T-helper 9 cell (primary cell): ENCODE data around the gene METAP1.
"Not testable (repeated sequence)": the region's sequence is repeated elsewhere in the genome, so short reads cannot be mapped to it uniquely, and the experiment has no call there.

Experiments
- DNase-seq: peaks from one replicate; pipeline ENCODE4 v3.0.0-alpha.2; 2020
- total RNA-seq, 2 donors: gene quantifications; one replicate each; lab custom pipeline; 2026; lab: John Stamatoyannopoulos, UW

Gene METAP1
- 41.0 to 51.5 reads per million in 2 donors for total RNA-seq

DNA sequence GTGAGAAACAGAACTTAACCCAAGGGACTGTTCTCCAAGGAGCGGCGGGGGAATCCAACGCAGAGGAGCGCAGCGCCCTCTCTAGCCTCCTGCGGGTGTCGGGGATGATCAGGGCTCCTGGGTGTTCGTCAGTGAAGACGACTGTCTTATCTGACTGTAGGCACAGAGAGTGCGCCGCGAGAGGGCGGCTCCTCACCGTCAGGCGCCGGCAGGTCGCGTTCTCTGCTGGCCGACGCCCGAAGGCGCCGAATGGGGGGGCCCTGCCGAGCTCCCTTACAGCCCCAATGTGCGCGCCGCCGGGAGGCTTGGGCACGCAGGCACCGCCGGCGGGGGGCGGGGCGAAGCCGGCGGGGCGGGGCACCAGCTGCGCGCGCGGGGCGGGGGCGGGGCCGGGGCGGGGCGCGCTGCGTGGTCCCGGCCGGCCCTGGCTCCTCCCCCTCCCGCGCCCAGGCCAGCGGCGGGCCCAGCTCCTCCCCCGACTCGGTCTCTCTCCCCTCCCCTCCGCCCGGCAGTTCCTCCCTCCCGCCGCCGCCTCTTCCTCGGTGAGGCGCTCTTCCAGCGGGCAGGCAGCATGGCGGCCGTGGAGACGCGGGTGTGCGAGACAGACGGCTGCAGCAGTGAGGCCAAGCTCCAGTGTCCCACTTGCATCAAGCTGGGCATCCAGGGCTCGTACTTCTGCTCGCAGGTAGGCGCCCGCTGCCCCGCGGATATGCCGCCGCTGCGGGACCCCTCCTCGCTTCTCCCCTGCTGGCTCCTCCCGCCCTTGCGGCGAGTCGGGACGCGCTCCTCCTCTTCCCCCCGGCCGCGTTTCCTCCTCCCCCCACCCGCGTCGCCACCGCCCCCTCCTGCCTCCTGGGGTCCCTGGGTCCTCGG lies at the start of gene METAP1:
Gene METAP1, plus strand, starts transcription at position 539 of the 873 bp plus-strand sequence. Its CDS starts 33 bp downstream, at position 572.
- DNase-seq = peak; percentile 93

DNA sequence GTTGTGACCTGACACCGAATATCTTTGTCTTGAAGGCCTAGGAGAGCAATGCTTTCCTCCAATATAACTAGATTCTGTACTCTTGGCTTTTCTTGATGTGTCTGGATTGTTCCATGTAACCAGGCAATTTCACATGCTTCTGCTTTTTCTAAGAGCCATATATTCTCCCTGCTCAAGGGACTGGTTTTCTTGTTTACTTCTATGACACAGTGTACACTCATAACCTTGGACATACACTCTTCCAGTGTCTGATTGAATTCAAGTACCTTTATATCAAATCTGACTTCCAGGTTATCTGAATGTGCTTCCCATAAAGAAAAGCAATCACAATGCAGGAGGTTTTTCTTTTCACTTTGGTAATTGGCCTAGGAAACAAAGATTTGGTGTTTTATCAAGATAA lies 49.2 kb upstream of the METAP1 start:
- DNase-seq = no peak

DNA sequence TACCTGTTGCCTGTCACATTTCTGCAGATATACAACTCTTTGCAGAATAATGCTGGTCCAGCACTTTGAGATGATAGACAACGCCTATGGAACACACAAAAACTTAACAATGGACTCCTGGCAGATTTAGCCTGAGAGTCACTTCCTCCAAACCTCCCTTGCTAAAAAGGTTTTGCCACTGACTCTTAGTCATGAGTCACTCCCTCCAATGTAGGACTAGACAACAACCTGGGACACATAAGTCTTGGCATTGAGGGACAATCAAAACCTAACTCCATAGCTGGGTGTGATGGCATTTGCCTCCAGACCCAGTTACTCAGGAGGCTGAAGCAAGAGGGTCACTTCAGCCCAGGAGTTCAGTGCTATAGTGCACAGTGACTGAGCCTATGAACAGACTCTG lies 44.6 kb upstream of the METAP1 start:
- DNase-seq = no peak

DNA sequence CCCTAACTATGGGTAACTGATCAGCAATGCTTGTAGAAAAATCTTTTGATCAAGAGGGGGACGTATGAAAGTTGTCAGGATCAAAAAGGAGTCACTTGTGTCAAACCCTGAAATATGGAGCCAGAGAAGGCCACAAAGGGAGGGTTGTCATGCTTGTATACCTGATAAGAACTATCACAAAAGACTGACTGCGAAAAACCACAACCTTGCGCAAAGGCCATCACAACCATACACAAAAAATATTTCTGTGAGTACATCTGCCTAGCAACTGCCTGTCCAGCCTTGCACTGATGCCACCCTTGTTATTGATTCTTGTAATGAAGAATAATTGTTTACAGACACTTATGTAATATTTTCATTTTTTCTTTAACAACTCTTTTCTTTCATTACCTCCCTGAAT lies 43.8 kb upstream of the METAP1 start:
- no peak for DNase-seq

DNA sequence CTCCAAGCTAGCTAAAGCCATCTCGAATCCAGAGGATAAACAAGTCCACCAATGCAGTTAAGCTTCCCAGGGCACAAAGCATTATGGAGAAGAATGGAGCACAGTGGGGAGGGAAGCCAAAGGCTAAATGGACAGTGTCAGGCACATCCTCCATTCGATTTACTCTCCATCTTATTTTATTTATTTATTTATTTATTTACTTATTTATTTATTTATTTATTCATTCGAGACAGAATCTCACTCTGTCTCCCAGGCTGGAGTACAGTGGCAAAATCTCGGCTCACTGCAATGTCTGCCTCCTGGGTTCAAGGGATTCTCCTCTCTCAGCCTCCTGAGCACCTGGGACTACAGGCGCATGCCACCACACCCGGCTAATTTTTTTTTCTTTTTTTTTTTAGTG lies 40.3 kb upstream of the METAP1 start:
- DNase-seq = no peak

DNA sequence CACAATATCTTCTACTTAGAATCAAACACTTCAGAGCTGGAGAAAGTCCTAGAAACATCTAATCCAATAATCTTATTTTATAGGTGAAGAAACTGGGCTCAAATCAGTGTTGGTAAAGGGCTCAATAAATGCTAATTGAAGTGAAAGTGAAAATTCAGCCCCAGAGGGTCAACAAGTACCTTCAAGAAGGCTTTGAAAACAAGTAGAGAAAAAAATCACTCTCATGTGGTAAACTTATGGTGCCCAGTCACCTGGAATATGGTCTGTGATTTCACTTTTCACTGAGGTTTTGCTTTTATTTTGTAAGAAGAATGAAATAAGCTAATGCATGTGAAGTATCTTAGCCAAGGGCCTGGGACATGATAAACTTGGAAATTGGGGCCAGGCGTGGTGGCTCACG lies 37.5 kb upstream of the METAP1 start:
- DNase-seq = no peak

DNA sequence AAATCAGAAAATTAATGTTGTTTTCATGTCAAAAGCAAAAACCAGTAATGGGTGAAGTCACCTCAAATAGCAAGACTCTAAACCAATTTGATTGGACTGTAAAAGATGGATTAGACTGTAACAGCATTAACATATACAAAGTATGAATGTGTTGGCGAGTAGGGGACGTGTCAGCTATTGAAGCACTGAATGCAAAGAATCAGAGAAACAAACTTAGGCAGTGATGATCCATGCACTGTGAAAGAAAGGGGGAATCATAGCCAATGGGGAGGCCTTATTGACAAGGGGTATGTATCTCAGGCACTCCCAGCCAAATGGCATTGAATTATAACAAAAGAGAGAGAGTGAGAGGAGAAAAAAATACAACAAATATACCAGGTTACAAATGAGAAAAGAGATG lies 36.1 kb upstream of the METAP1 start:
- no peak for DNase-seq

DNA sequence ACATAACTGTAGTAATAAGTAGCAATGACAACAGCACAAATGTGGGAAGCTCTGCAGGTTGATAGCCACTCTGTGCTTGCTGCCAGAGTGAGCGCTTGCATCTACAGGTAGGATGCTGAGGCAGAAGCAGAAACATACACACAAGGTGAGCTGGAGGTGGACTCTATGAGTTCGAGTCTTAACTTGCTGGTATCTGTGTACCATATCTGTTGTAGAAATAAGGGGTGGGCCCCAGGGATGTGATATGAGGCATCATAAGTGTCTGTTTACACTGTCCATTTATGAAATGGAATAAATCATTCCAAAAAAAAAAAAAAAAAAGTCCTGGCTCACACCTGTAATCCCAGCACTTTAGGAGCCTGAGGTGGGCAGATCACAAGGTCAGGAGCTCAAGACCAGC lies 33.8 kb upstream of the METAP1 start:
- DNase-seq = no peak

DNA sequence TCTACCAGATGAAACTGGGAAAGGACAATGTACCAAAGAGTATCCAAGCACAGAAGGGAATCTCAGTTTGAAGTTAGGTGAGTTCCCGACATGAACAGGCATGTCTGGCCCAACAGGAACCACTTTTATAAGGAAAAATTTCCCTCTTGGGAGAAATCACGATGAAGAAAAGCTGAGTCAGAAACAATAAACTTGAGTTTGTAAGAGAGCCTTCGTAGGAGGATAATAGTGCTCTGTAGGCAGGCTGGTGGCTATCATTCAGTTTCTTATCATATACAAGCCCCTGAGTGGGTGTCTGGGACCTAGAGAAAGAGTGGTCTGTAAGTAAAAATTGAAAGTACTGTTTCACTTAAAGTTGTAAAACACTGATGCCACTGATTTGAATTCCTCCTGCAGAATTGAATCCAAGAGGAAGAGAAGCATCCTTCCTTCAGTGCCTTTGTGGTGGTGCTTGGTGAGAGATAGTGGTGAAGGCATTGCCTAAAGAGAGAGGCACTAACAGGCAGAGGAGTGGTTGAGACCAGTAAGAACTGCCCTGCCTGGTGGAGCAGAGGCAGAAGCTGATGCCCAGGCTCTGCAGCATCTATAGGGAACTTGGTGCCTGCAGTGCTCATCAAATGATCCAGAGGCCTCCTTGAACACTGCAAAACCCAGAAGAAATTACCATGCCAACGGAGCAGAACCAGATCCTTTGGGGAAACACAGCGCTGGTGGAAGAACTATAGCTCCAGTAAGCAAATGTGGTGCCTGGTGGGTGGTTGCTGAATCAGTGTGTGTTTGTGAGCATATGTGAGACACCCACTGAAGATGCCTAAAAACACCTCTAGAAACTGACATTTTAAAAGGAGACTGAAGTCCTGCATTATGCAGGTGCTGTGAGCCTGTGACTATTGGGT lies 31.7 kb upstream of the METAP1 start:
- no peak for DNase-seq

DNA sequence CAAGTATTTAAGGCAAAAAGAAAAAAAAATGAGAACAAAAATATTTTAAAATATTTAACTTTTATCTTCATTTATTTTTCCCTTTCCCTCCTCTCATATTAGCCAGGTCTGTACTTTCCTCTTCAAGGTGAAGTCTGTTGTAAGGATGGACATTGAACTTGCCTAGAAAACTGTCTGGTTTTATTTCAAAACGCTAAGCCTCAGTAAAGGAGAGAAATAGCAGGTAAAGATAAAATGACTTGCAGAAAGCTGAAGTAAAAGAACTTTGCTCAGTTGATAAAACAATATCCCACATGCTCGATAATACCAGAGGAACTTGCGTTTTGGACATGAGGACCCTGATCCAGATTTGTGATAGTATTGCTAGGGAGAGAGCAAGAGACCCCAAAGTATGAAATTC lies 28.6 kb upstream of the METAP1 start:
- no peak for DNase-seq

DNA sequence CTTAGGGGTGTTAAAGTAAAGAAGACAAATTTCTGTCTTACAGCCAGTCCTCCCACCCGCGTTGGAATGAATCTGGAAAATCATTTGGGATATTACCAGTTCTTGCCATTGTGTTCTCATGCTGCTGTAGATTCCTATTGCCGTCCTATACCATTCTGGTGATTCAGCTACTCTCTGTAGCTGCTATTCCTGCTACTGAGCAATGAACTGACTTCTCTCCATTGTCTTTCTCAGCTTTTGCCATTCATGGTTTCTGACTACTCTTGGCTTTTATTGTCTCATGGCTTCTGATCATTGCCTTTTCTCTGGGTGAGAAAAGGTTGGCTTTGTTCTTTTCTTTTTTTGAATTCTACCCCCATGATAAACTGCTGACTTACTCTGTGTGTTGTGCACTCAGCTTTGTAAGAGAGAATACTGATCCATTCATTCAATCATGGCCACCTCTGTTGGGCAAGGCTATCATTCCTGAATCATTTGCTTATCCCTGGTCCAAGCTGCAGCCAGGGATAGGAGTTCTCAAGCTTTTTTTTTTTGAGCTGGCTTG lies 27.7 kb upstream of the METAP1 start:
- DNase-seq = no peak

DNA sequence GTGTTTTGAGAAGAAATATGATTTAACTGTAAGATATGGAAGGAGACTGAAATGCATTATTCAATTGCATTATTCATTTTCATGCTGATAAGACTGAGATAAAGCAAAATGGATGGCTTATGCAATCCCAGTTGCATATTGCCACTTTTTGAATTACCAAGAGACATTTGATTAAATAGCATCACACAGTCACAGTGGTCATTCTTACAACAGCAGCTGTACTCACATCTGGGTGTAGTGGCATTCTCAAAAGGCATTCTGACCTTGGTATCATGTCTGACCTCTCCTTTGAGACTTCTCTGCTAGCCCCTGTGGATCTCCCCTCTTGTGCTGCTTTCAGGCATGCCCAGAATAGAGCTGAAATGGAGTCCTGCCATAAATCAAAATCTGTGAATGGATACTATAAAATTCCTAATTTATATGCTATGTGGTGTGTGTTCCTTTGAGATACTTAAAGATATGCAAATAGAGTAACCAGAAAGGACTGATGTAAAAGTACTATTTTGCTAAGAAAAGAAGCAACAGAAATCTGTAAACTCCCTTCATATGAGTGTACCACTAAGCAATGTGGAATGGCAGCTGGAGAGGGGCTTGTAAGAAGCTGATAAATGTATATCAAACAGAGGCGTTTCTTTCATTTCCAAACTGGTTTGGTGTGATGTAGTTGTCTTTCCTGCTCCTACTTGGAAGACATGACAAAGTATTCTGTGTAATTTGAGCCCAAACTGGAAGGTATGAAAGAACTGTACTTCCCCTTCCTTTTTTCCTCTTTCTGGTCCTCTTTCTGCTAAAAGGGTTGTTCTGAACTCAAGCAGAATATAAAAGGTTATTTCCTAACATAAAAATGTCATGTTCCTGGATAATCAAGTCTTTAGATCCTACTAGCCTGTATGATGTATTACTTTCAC lies 25.4 kb upstream of the METAP1 start:
- no peak for DNase-seq

DNA sequence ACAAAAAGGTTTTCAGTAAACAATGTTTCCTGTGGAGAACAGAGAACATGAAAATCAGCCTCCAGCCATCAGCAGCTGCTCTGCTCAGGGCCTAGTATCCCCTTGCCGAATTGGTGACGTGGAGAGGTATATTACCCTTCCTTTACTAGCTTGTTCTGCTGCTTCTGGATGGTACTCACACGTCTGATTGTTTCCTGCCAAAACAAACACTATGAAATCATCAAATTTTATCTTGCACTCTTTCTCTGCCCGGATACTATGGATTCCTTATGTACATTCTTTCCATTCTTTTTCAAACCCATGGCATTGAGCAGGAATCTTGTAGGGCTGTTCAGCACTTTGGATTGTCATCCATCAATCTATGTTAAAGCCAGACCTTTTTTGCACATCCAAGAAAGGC lies 18.8 kb upstream of the METAP1 start:
- DNase-seq = no peak

DNA sequence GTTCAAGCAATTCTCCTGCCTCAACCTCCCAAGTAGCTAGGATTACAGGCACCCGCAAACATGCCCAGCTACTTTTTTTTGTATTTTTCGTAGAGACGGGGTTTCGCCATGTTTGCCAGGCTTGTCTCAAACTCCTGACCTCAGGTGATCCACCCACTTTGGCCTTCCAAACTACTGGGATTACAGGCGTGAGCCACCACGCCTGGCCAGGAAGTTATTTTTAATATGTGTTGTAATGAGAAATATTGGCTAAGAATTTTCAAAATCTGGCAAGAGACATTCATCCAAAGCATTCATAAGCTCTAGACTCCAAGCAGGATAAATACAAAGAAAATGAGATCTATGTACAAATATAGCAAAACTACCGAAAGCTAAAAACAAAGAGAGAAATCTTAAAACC lies 18.0 kb upstream of the METAP1 start:
- no peak for DNase-seq

DNA sequence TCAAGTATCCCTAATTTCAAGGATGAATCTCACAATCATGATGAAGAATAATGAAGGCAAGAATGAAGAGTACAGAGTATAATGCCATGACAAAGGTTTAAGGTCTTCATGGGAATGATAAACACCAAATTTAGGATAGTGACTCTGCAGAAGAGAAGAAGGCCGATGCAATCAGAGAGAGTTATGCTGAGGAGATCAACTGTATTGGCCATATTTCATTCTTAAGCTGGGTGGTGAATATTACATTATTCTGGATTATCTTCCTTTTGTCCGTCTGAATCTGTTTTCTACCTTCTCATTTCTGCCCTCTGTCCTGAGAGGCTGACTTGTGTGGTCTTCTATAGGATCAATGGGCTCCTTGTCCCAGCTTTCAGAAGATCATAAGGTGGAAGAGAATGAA lies 7.8 kb upstream of the METAP1 start:
- DNase-seq = no peak

DNA sequence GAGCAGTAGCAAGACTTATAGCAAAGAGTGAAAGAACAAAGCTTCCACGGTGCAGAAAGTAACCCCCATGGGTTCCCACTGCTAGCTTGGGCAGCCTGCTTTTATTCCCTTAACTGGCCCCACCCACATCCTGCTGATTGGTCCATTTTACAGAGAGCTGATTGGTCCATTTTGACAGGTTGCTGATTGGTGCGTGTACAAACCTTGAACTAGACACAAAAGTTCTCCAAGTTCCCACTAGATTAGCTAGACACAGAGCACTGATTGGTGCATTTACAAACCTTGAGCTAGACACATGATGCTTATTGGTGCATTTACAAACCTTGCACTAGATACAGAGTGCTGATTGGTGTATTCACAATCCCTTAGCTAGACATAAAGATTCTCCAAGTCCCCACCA lies 2.7 kb upstream of the METAP1 start:
- not testable (repeated sequence) for DNase-seq

DNA sequence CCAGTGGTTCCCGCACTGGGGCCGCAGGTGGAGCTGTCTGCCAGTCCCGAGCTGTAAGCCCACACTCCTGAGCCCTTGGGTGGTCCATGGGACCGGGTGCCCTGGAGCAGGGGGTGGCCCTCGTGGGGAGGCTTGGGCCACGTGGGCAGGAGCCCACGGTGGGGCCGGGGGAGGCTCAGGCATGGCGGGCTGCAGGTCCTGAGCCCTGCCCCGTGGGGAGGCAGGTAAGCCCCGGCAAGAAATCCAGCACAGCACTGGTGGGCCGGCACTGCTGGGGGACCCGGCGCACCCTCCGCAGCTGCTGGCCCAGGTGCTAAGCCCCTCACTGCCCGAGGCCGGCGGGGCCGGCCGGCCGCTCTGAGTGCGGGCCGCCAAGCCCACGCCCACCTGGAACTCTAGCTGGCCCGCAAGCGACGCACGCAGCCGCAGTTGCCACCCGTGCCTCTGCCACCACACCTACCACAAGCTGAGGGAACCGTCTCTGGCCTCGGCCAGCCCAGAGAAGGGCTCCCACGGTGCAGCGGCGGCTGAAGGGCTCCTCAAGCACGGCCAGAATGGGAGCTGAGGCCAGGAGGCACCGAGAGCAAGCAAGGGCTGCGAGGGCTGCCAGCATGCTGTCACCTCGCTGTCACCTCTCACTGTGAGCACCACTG lies 2.0 kb upstream of the METAP1 start:
- DNase-seq = no peak

DNA sequence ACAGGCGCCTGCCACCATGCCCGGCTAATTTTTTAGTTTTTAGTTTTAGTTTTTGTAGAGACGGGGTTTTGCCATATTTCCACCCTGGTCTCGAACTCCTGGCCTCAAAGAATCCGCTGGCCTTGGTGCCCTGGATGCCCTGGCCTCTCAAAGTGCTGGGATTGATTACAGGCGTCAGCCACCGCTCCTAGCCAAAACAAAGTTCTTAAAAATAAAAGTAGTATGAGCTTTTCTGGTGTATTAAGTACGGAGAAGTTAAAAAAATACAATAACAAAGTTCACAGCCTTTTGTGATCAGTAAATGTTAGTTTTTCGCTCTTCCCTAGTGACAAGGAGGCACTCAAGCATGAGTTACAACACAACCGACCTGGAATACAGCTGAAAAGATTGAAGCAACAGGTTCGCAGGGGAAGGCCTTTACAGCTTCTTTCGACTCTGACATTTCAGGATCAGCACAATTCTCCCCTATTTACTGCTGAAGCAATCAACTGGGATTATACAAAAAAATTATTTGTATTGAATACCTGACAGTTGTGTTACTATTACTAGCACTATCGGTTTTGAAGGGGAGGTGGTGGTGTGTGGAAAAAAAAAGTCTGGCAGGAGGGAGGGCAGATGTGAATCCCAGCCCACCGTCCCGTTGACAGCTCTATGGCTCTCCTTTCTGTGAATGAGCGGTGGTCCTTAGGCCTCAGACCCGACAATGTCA lies 893 bp upstream of the METAP1 start:
- no peak for DNase-seq

DNA sequence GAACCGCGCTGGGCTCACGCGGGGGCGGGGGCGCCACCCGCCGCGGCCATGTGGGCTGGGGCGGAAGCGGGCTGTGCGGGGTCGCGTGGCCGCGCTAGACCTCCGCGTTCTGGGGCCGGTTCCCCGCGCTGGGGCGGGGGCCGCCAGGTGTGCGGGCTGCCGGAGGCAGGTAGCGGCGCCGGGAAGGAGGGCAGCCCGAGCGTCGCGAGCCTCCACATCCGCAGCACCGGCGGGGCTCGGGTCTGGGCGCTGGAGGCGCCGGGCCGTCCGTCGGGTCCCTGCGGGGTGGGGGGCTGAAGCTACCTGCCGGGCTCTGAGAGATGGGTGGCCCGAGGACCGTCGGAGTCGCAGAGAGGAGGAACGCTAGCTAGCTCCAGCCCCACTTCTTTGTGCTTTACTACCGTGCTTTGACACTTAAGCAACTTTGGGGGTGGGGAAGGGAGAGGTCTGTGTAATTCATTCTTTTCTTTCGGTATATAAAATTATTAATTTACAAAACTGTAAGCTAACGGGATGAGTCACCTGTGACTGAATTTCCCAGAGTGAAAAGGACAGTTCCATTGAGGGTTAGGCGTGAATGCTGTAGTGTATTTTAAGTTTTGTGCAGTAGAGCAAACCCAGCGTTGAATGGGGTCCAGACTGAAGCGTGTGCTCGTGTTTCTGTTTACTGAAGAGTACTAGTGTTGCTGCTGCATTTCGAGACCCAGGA lies 689 bp downstream of the METAP1 start:
- DNase-seq = no peak

DNA sequence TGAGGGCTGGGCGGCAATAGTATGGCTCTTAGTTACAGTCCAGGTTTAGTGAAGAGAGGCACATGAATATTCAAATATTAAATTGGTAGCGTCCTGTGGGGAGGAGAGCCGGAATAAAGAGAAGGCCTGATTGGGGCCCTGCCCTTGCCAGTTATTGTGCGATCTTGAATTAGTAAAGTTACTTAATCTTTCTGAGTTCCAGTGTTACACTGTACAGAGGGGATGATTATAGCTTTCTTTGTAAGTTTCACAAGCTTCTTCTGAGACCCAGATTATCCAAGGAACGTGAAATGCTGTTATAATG lies 1.2 kb downstream of the METAP1 start:
- DNase-seq = no peak

DNA sequence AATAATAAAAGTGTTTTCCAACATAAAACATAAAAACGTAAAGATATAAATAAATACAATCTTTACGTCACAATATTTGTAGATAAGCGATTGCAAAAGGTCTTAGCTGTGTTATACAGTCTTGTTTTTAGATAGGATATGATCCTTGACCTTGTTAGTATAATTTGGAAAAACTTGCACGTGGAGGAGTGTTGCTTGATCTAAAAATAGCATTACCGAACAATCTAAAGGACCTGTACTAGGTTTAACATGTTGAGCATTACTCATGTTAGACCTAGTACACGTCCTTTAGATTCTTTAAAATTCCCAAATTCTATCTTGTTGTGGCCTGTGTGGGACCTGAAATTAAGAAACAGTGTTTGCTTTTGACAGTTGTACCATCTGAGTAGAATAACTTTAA lies 1.6 kb downstream of the METAP1 start:
- no peak for DNase-seq
